ENCODE data around the gene LRRC72. TPM values are rescaled to one million over a fixed set of nuclear protein-coding genes. Genes with fewer than 3 reads are reported as not detected.
A peak's percentile ranks its signal among the peaks of the same experiment; 100 is the strongest.
"Not testable (repeated sequence)": the region's sequence is repeated elsewhere in the genome, so short reads cannot be mapped to it uniquely, and the experiment has no call there.

Gene LRRC72
- total RNA-seq, 1 experiment from 2014 or later, result not detected

DNA sequence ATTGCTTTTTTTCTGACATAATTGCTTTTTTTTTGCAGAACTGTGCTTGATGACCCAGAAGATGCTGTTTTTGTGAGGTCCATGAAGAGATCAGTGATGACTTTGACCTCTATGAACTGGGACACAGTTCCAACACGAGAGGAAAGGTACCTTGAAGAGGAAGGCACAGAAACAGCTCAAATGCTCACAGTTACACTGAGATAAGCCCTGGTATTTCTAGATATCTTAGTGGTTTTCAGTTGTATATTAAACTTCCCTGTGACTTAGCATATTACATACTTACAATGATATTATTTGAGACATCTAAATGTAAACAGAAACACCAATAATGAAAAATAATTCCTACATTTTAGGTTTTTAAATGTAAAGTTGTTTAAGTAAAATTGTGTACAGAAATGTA lies 54.7 kb downstream of the LRRC72 start:
- Histone ChIP-seq H3K27me3 (ENCODE audit: control insufficient read depth, insufficient read depth, low read length) (no peaks in the 10 kb centered on the region), H3K36me3 (replicated peaks; ENCODE audit: control insufficient read depth, insufficient read depth, low read length) (no peaks in the 10 kb centered on the region), H3K4me3 (ENCODE audit: insufficient read depth, low read depth, low read length) (no peak overlapping the region)
- no peak for DNase-seq

DNA sequence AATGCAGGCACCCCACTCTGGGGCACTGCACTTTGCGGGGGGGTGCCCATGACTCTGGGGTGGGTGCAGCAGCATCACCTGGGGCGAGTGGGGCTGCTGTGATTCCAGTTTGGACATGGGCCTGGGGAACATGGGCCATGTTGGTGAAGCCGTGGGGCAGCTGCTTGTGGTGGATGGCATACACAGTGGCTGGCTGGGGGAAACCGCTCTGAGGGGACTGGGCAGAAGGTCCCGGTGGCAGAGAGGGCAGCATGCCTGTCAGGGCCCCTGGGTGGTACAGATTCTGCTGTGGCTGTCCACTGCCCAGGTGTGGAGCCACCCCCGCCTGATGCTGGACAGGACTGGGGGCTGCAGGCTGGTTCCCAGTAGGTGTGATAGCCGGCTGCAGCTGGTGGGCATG lies 57.2 kb downstream of the LRRC72 start:
- DNase-seq, result no peak
- Histone ChIP-seq H3K4me3 (ENCODE audit: insufficient read depth, low read depth, low read length) (no peak overlapping the region), H3K36me3 (replicated peaks; ENCODE audit: control insufficient read depth, insufficient read depth, low read length) (no peaks in the 10 kb centered on the region), H3K27me3 (ENCODE audit: control insufficient read depth, insufficient read depth, low read length) (no peaks in the 10 kb centered on the region)

DNA sequence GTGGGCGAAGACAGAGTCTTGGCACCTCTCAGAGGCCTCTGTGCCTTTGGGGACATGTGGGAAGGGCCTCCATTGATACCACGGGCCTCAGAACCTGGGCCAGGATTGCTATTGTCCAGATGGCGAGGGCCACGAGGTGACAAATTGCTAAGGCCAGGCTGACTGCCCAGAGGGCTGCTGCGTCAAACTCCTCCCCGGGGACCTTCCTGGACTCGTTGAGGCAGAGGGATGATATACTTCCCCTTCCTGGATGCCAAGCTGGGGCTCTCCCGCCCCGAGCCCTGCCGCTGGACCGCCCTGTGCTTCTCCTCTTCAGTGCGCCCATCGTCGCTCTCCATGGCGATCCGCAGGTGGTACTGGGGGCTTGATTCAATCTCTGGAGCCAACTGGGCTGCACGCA lies 58.9 kb downstream of the LRRC72 start:
- Histone ChIP-seq H3K27me3 (ENCODE audit: control insufficient read depth, insufficient read depth, low read length) (no peaks in the 10 kb centered on the region), H3K4me3 (ENCODE audit: insufficient read depth, low read depth, low read length) (no peak overlapping the region), H3K36me3 (replicated peaks; ENCODE audit: control insufficient read depth, insufficient read depth, low read length) (no peaks in the 10 kb centered on the region)
- no peak for DNase-seq

DNA sequence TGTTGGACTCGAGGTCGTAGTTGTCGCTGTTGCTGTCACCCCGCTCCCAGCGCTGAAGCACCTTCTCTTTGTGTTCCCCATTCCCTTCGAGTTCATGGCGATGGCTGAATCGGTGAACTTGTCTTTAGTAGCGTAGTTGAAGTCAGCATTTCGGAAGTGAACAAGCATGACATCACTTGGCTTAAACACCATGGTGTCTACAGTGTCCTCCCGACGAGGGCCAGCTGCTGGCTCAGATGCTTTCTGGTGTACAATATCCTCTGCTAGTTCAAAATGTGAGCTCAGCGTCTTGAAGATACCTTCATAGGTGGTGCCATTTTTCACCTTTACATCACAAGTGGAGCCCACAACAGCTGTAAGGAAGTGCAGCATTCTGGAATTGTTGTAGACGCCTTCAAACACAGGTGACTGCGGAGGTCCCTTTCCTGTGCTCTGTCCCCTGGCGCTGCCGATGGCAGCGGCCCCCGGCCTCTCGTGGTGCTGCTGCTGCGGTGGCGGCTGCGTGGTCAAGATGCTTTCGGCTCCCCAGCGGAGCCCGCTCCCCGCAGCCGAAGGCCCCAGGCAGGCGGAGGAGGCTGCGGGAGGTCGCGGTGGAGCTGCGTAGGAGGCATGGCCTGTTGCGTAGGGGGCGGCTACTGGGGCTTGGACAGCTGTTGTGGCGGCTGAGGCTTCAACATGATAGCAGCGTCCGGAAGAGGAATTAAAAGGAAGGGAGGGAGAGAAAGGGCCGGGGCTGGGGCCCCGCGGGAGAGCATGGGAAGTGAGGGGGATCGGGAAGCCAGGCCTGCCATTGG lies 59.7 kb downstream of the LRRC72 start:
- Histone ChIP-seq H3K36me3 (replicated peaks; ENCODE audit: control insufficient read depth, insufficient read depth, low read length) (no peaks in the 10 kb centered on the region), H3K4me3 (ENCODE audit: insufficient read depth, low read depth, low read length) (no peak overlapping the region), H3K27me3 (ENCODE audit: control insufficient read depth, insufficient read depth, low read length) (no peaks in the 10 kb centered on the region)
- peak; percentile 40 for DNase-seq

DNA sequence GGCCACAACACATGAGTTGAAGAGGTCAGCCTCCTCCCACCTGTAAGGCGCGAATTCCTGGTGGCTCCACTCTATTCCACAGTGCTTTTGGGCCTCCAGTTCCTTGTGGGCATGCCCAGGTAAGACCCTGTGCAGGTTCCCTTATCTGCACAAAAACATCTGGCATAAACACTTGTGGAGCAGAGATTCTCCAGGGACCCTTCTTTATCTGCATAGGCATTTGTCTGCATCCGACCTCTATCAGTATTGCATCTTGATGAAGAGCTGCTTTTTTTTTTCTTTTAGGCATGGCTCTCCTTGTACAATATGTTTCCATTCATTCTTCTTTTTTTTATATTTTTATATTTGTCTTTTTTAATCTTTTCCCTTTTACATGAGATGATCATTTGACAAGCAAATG lies 60.5 kb downstream of the LRRC72 start:
- DNase-seq, result no peak
- Histone ChIP-seq H3K36me3 (replicated peaks; ENCODE audit: control insufficient read depth, insufficient read depth, low read length) (no peaks in the 10 kb centered on the region), H3K4me3 (ENCODE audit: insufficient read depth, low read depth, low read length) (no peak overlapping the region), H3K27me3 (ENCODE audit: control insufficient read depth, insufficient read depth, low read length) (no peaks in the 10 kb centered on the region)

DNA sequence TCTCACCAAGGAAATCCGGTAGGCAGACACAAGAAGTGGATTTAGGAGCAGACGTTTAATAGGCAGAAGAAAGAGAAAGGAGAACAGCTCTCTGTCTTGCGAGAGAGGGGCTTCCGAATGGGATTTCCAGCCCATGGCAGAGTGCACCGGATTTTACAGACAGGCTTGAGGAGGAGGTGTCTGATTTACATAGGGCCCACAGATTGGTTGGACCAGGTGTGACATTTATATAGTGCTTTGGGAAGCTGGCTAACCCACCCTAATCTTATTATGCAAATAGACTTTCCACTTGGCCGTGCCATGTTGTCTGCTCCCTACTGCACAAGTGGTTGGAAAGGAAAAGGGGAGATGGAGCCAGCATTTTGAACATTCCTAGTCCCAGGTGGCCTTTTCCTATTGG lies 61.2 kb downstream of the LRRC72 start:
- H3K27me3 ChIP-seq (ENCODE audit: control insufficient read depth, insufficient read depth, low read length), result no peaks in the 10 kb centered on the region
- DNase-seq, result no peak
- no peaks in the 10 kb centered on the region for H3K36me3 ChIP-seq (replicated peaks; ENCODE audit: control insufficient read depth, insufficient read depth, low read length)
- H3K4me3 ChIP-seq (ENCODE audit: insufficient read depth, low read depth, low read length), result no peak overlapping the region

DNA sequence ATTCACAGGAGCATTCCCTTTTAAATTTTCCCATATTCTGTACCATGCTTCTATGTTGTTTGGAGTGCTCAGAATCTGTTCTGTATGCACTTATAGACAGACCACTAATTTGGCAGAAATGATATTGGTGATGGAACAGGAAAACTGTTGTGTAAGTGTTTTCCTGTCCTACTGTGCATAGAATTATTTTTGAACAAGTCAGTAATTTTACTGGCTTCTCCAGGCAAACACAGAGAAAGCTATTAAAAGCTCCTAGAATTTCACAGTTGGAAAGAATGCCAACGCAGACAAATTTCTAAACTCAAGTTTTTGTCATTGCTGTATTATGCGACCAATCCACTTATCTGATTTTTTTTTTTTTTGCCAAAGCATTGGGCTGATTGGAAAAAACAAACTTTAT lies 63.3 kb downstream of the LRRC72 start:
- no peaks in the 10 kb centered on the region for H3K36me3 ChIP-seq (replicated peaks; ENCODE audit: control insufficient read depth, insufficient read depth, low read length)
- H3K4me3 ChIP-seq (ENCODE audit: insufficient read depth, low read depth, low read length), result no peak overlapping the region
- no peak for DNase-seq
- H3K27me3 ChIP-seq (ENCODE audit: control insufficient read depth, insufficient read depth, low read length), result no peaks in the 10 kb centered on the region

DNA sequence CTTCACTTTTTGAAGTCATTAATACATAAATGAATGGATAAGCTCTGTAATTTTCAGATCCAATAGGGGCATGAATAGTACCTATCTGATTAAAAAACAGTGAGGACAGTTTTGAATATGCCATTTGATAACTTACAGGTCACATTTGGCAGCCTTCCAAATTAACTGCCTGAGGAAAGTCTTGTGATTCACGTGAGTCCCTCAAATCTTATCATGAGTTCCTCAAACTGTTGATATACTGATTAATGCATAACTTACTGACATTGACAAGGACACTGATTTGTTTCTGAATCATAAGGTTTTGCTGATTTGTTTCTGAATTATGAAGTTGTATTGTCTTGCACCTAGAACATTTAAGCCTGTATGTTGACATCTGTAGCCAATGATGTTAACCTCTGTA lies 63.8 kb downstream of the LRRC72 start:
- H3K4me3 ChIP-seq (ENCODE audit: insufficient read depth, low read depth, low read length), result no peak overlapping the region
- no peak for DNase-seq
- H3K36me3 ChIP-seq (replicated peaks; ENCODE audit: control insufficient read depth, insufficient read depth, low read length), result no peaks in the 10 kb centered on the region
- no peaks in the 10 kb centered on the region for H3K27me3 ChIP-seq (ENCODE audit: control insufficient read depth, insufficient read depth, low read length)

DNA sequence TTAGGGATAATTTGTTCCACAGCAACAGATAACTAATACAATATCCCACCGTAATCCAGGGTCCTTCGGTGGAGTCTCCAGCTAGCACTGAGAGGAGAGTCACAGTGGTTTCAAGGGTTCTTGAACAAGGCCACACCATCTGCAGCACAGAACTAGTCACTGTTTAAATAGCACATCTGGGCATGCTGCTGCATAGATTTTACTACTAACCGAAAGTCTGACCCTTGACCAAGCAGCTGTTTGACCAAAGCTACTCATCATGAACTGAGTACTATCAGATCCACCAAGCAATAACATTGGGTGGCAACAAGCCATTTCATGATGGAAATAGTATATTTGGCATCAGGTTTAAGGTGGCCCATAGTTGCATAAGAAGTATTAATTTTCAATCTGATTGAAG lies 65.8 kb downstream of the LRRC72 start:
- DNase-seq, result no peak
- H3K36me3 ChIP-seq (replicated peaks; ENCODE audit: control insufficient read depth, insufficient read depth, low read length), result no peaks in the 10 kb centered on the region
- no peak overlapping the region for H3K4me3 ChIP-seq (ENCODE audit: insufficient read depth, low read depth, low read length)
- H3K27me3 ChIP-seq (ENCODE audit: control insufficient read depth, insufficient read depth, low read length), result no peaks in the 10 kb centered on the region

DNA sequence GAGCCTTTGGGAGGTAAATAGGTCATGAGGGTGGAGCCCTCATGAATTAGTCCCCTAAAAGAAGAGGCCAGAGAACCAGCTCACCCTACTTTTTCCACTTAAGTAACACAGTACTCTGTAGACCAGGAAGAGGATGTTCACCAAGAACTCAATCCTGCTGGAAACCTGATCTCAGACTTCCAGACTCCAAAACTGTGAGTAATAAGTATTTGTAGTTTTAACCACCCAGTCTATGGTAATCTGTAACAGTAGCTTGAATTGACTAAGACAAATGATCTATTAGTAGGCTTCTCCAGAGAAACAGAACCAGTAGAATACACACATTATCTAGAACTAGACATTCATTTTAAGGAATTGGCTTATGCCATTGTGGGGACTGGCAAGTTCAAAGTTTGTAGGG lies 67.4 kb downstream of the LRRC72 start:
- Histone ChIP-seq H3K27me3 (ENCODE audit: control insufficient read depth, insufficient read depth, low read length) (no peaks in the 10 kb centered on the region), H3K4me3 (ENCODE audit: insufficient read depth, low read depth, low read length) (no peak overlapping the region), H3K36me3 (replicated peaks; ENCODE audit: control insufficient read depth, insufficient read depth, low read length) (no peaks in the 10 kb centered on the region)
- DNase-seq, result no peak

DNA sequence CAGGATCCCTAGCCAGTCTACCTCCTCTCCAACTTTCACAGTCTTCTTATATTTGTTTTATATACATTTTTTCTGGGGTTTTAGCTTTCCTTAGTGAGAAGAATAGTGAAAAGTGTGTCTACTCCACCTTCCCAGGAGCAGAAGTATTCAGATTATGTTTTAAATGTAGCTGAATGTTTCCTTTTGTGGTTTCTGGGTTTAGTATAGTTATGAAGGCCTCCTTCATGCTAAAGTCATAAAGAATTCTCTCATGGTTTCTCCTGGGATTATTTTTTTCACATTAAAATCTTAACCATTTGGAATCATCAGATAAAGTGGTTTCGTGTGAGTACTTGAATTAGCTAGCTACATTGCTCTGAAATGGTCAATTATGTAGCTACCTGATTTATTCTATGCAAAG lies 68.1 kb downstream of the LRRC72 start:
- H3K36me3 ChIP-seq (replicated peaks; ENCODE audit: control insufficient read depth, insufficient read depth, low read length), result no peaks in the 10 kb centered on the region
- no peak for DNase-seq
- no peaks in the 10 kb centered on the region for H3K27me3 ChIP-seq (ENCODE audit: control insufficient read depth, insufficient read depth, low read length)
- no peak overlapping the region for H3K4me3 ChIP-seq (ENCODE audit: insufficient read depth, low read depth, low read length)

DNA sequence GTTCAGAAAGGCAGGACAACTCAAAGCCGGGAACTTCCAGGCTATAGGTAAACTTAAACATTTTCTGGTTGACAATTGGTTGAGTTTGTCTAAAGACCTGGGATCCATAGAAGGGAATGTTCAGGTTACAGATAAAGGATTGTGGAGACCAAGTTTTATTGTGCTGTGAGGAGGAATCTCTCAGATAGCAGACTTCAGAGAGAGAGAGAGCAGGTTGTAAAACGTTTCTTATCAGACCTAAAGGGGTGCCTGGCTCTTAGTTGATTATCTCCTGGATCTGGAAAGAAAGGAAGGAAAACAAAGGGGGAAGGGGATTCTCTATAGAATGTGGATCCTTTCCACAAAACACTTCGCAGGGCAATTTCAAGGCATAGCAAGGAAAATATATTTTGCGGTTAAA lies 69.0 kb downstream of the LRRC72 start:
- DNase-seq; H3K36me3 ChIP-seq (replicated peaks; ENCODE audit: control insufficient read depth, insufficient read depth, low read length); H3K4me3 ChIP-seq (ENCODE audit: insufficient read depth, low read depth, low read length); H3K27me3 ChIP-seq (ENCODE audit: control insufficient read depth, insufficient read depth, low read length): not testable (repeated sequence)

DNA sequence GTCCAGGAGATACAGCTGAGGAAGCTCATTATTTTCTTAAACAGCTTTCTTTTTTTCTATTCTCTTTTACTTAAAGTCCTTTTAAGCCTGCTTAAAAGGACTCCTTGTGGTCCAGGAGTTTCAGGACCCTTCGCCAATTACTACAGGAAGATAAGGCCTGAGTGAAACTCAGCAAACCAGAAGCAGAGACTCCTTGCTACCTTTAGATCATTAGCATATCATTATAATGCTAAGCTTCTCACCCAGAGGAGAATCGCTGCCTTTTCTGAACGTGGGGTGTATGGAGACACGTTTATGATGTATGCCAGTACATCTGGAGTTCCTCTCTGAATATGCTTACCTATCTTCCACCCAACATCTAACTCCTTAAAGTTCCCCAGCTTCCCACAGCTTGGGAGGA lies 71.4 kb downstream of the LRRC72 start:
- Histone ChIP-seq H3K4me3 (ENCODE audit: insufficient read depth, low read depth, low read length) (no peak overlapping the region), H3K27me3 (ENCODE audit: control insufficient read depth, insufficient read depth, low read length) (no peaks in the 10 kb centered on the region), H3K36me3 (replicated peaks; ENCODE audit: control insufficient read depth, insufficient read depth, low read length) (no peaks in the 10 kb centered on the region)
- no peak for DNase-seq

DNA sequence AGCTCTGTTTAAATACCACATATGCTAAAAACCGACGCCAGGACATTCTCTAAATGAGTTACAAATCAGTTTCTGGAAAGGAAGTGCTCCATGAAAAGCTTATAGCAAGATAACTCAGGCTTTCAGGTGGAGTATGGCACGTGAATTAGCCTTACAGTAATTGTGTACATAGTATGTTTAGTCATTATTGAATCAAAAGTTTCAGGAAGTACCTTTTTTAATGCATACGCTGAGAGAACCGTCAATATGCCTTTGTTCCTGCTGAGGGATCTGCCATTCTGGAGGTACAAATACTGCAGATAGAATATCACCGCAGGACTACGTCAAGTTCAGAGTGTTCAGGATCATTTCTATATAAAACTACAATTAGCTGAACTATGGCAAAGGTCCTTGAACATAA lies 73.2 kb downstream of the LRRC72 start:
- no peak overlapping the region for H3K4me3 ChIP-seq (ENCODE audit: insufficient read depth, low read depth, low read length)
- H3K36me3 ChIP-seq (replicated peaks; ENCODE audit: control insufficient read depth, insufficient read depth, low read length), result no peaks in the 10 kb centered on the region
- no peaks in the 10 kb centered on the region for H3K27me3 ChIP-seq (ENCODE audit: control insufficient read depth, insufficient read depth, low read length)
- no peak for DNase-seq

DNA sequence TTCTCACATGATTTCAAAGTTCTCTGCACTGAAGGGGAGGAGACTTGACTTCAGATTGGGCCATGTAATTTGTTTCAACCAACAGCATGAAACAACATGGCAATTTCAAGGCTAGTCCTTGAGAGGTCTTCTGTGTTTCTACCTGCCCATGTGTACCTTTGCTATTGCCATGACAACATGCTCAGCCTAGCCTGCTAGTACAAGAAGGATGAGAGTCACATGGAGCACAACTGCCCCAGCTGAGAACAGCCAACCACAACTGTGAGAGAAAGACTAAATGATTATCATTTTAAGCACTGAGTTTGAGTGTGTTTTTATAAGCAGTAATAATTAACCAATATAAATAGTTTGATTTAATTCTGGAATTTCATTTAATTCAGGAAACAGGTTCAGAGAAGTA lies 77.0 kb downstream of the LRRC72 start:
- no peak overlapping the region for H3K4me3 ChIP-seq (ENCODE audit: insufficient read depth, low read depth, low read length)
- H3K36me3 ChIP-seq (replicated peaks; ENCODE audit: control insufficient read depth, insufficient read depth, low read length), result no peaks in the 10 kb centered on the region
- no peak for DNase-seq
- no peaks in the 10 kb centered on the region for H3K27me3 ChIP-seq (ENCODE audit: control insufficient read depth, insufficient read depth, low read length)

DNA sequence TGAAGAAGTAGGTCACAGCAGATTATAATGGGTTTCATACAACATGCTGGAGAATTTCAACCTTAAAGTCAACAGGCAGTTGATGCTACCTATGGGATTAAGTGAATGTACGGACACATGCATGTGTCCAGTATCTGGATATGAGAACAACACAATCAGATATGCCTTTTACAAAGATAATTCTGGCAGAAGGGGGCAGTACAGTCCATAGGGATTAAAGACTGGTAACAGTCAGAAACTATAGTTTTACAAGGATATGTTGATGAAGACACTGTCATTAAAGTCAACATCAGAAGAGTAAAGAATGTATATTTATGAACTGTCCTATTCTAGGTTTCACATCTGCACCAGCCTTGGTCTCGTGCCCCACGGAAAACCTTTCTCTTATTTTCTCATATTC lies 77.4 kb downstream of the LRRC72 start:
- no peak for DNase-seq
- no peaks in the 10 kb centered on the region; the same call in 1 of the 2 replicates for H3K36me3 ChIP-seq (replicated peaks; ENCODE audit: control insufficient read depth, insufficient read depth, low read length)
- no peaks in the 10 kb centered on the region for H3K27me3 ChIP-seq (ENCODE audit: control insufficient read depth, insufficient read depth, low read length)
- no peak overlapping the region for H3K4me3 ChIP-seq (ENCODE audit: insufficient read depth, low read depth, low read length)
